NT2/D1 (cell line): ENCODE results near the gene MARK3.

Source experiments
- SUZ12 ChIP-seq: IDR thresholded peaks from 2 replicates; pipeline ENCODE4 v1.6.1; 2011; ENCODE audit not compliant: insufficient read length, insufficient read depth; ENCODE audit errors: extremely low read depth
- YY1 ChIP-seq: IDR thresholded peaks from 2 replicates; pipeline ENCODE4 v1.6.1; 2011; ENCODE audit not compliant: insufficient read length, insufficient read depth
- ZNF274 ChIP-seq: IDR thresholded peaks from 2 replicates; pipeline ENCODE4 v1.6.1; 2011; ENCODE audit warnings: mild to moderate bottlenecking, low read depth, low read length

- no peak for TF ChIP-seq SUZ12
- TF ChIP-seq ZNF274 = no peak
- no peak for TF ChIP-seq YY1
These were observed 162.8 kb downstream of the MARK3 start for GRCh38 chr14:103547941-103548462.
